Measurements from ENCODE around the gene MIER3. TPM values are rescaled to one million over a fixed set of nuclear protein-coding genes. Genes with fewer than 3 reads are reported as not detected.
"Not testable (repeated sequence)": the region's sequence is repeated elsewhere in the genome, so short reads cannot be mapped to it uniquely, and the experiment has no call there.

MIER3 gene
- total and polyA plus RNA-seq, 7 donors: 4.8 to 20.5 (median 11.9) TPM

GRCh38 chr5:56983593-56984361 lies 31.9 kb upstream of the MIER3 start:
- Histone ChIP-seq H3K4me3 (no peak overlapping the region), H3K27me3 (ENCODE audit: insufficient read depth in 3 of 3, low read length in 2 of 3) (peaks cover 0 to 2% (median 0%) of the 10 kb centered on the region in 3 donors), H3K36me3 (ENCODE audit: insufficient read depth in 1 of 2, low read depth in 1 of 2) (no peaks in the 10 kb centered on the region), H3K27ac (no peak overlapping the region), H3K4me1 (no peaks in the 10 kb centered on the region), H3K9me3 (no peaks in the 10 kb centered on the region)
- no peak for TF ChIP-seq CTCF (IDR thresholded peaks at IDR 0.05)
- 60 to 81% (median 72%) methylated on average over 1 of the region's 1 CpG for WGBS, 3 donors
- no peak for DNase-seq
- intact Hi-C loops (cut with DNase I): no loop called here
- no peak for ATAC-seq

DNA sequence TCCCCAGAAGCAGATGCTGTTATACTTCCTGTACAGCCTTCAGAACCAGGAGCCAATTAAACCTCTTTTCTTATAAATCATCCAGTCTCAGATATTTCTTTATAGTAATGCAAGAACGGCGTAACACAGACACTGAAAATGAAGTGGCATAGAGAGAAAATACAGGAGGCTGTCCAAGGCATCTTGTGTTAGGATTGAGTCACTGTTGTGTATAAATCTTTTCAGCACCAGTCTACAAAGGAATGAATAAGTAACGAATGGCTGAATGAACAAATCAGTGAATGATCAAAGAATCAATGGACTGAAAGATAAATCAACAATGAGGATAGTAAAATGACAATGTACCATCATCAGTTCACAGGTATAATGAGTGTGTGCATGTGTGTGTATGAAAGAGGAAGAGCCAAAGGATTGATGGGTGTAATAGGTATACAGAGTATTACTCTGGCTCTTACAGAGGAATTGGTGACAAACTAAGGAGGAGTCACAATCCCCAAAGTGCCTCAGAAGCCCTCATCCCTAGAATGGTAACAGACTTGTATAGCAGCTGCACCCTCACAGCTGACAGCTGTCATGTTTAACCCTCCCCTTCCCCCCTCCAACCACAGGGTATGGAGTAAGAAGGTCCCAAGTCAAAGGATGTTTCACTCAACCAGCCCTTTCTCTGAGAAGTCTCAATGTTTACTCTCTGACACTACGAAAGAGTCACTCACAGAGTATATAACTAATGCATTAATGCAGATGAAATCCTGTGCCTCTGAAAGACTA lies 29.8 kb upstream of the MIER3 start:
- no peak for ATAC-seq
- Histone ChIP-seq H3K27me3 (ENCODE audit: insufficient read depth in 3 of 3, low read length in 2 of 3) (peaks cover 0 to 2% (median 0%) of the 10 kb centered on the region in 3 donors), H3K9me3 (no peaks in the 10 kb centered on the region), H3K4me1 (no peaks in the 10 kb centered on the region), H3K27ac (no peak overlapping the region), H3K4me3 (no peak overlapping the region), H3K36me3 (ENCODE audit: insufficient read depth in 1 of 2, low read depth in 1 of 2) (no peaks in the 10 kb centered on the region)
- no peak for TF ChIP-seq CTCF (IDR thresholded peaks at IDR 0.05)
- intact Hi-C loops (cut with DNase I): no loop called here
- DNase-seq: no peak
- WGBS, 3 donors: 86 to 90% (median 86%) methylated on average over 4 of the region's 4 CpGs

- DNase-seq: no peak
- Histone ChIP-seq H3K9me3 (no peaks in the 10 kb centered on the region), H3K27me3 (ENCODE audit: insufficient read depth in 3 of 3, low read length in 2 of 3) (no peaks in the 10 kb centered on the region), H3K36me3 (ENCODE audit: insufficient read depth in 1 of 2, low read depth in 1 of 2) (no peaks in the 10 kb centered on the region), H3K4me3 (no peak overlapping the region), H3K4me1 (no peaks in the 10 kb centered on the region), H3K27ac (no peak overlapping the region)
- no peak for ATAC-seq
- no peak for TF ChIP-seq CTCF (IDR thresholded peaks at IDR 0.05)
- intact Hi-C loops (cut with DNase I): no loop called here
- WGBS, 3 donors: 72 to 83% (median 78%) methylated on average over 13 of the region's 13 CpGs
Measured at GRCh38 chr5:56979968-56980367, 28.0 kb upstream of the MIER3 start.

GRCh38 chr5:56979526-56979925 lies 27.6 kb upstream of the MIER3 start:
- WGBS, 3 donors: 77 to 91% (median 85%) methylated on average over 4 to 5 of the region's 5 CpGs
- ATAC-seq; H3K4me3 ChIP-seq; intact Hi-C loops (cut with DNase I); DNase-seq; H3K27me3 ChIP-seq (ENCODE audit: insufficient read depth in 3 of 3, low read length in 2 of 3); H3K36me3 ChIP-seq (ENCODE audit: insufficient read depth in 1 of 2, low read depth in 1 of 2); H3K27ac ChIP-seq; H3K4me1 ChIP-seq; H3K9me3 ChIP-seq: not testable (repeated sequence)

GRCh38 chr5:56977822-56978221 lies 25.9 kb upstream of the MIER3 start:
- no peak for TF ChIP-seq CTCF (IDR thresholded peaks at IDR 0.05)
- ATAC-seq: no peak

More at GRCh38 chr5:56977822-56978221, 25.9 kb upstream of the MIER3 start:
- no peaks in the 10 kb centered on the region for H3K27me3 ChIP-seq (ENCODE audit: insufficient read depth in 3 of 3, low read length in 2 of 3)
- H3K36me3 ChIP-seq (ENCODE audit: insufficient read depth in 1 of 2, low read depth in 1 of 2): no peaks in the 10 kb centered on the region
- no peaks in the 10 kb centered on the region for H3K4me1 ChIP-seq
- no peak for DNase-seq
- no peaks in the 10 kb centered on the region for H3K9me3 ChIP-seq
- H3K27ac ChIP-seq: no peak overlapping the region
- no peak overlapping the region for H3K4me3 ChIP-seq
- WGBS, 3 donors: 56 to 60% (median 59%) methylated on average over 2 of the region's 2 CpGs
- intact Hi-C loops (cut with DNase I): no loop called here
